ENCODE results near the gene VPS35L. TPM values are rescaled to one million over a fixed set of nuclear protein-coding genes. Genes with fewer than 3 reads are reported as not detected.
"Not testable (repeated sequence)": the region's sequence is repeated elsewhere in the genome, so short reads cannot be mapped to it uniquely, and the experiment has no call there.

VPS35L gene
- polyA plus RNA-seq, 4 donors: 15.1 to 53.4 (median 27.2) TPM

GRCh38 chr16:19657831-19658230 is 102.3 kb downstream of the VPS35L start:
- peaks cover 0 to 19% of the 10 kb centered on the region in 2 donors for H3K9me3 ChIP-seq (ENCODE audit: control insufficient read depth in 2 of 2, insufficient read depth in 1 of 2, low read depth in 1 of 2, low read length in 1 of 2)
- 92 to 96% (median 95%) methylated on average over 4 of the region's 4 CpGs for WGBS, 3 donors
- no peaks in the 10 kb centered on the region for H3K4me1 ChIP-seq (ENCODE audit: control insufficient read depth in 3 of 3, insufficient read depth in 2 of 3, low read depth in 1 of 3, low read length in 2 of 3)
- H3K4me3 ChIP-seq (ENCODE audit: low read depth in 1 of 3, low read length in 3 of 3): no peak overlapping the region
- FAIRE-seq (no peak), DNase-seq (no peak)
- no peaks in the 10 kb centered on the region for H3K27me3 ChIP-seq (ENCODE audit: control insufficient read depth in 3 of 3, insufficient read depth in 3 of 3, low read length in 3 of 3)
- no peak overlapping the region for H3K27ac ChIP-seq (ENCODE audit: low read depth in 1 of 3, low read length in 2 of 3)
- peaks cover 4 to 40% (median 20%) of the 10 kb centered on the region in 3 donors for H3K36me3 ChIP-seq (ENCODE audit: control insufficient read depth in 3 of 3, insufficient read depth in 2 of 3, low read depth in 1 of 3, low read length in 3 of 3)

- H3K9me3 ChIP-seq (ENCODE audit: control insufficient read depth in 2 of 2, insufficient read depth in 1 of 2, low read depth in 1 of 2, low read length in 1 of 2): peaks cover 0 to 19% of the 10 kb centered on the region in 2 donors
- 96 to 100% (median 100%) methylated on average over 1 of the region's 1 CpG for WGBS, 3 donors
- H3K4me1 ChIP-seq (ENCODE audit: control insufficient read depth in 3 of 3, insufficient read depth in 2 of 3, low read depth in 1 of 3, low read length in 2 of 3): no peaks in the 10 kb centered on the region
Observed at GRCh38 chr16:19659554-19659953, 104.1 kb downstream of the VPS35L start.

GRCh38 chr16:19660432-19660831 is 104.9 kb downstream of the VPS35L start:
- Histone ChIP-seq H3K27me3 (ENCODE audit: control insufficient read depth in 3 of 3, insufficient read depth in 3 of 3, low read length in 3 of 3) (no peaks in the 10 kb centered on the region), H3K4me1 (ENCODE audit: control insufficient read depth in 3 of 3, insufficient read depth in 2 of 3, low read depth in 1 of 3, low read length in 2 of 3) (no peaks in the 10 kb centered on the region), H3K4me3 (ENCODE audit: low read depth in 1 of 3, low read length in 3 of 3) (no peak overlapping the region), H3K9me3 (ENCODE audit: control insufficient read depth in 2 of 2, insufficient read depth in 1 of 2, low read depth in 1 of 2, low read length in 1 of 2) (peaks cover 0 to 19% of the 10 kb centered on the region in 2 donors), H3K36me3 (ENCODE audit: control insufficient read depth in 3 of 3, insufficient read depth in 2 of 3, low read depth in 1 of 3, low read length in 3 of 3) (peaks cover 0 to 26% (median 6%) of the 10 kb centered on the region in 3 donors), H3K27ac (ENCODE audit: low read depth in 1 of 3, low read length in 2 of 3) (no peak overlapping the region)
- 87 to 96% (median 93%) methylated on average over 1 of the region's 1 CpG for WGBS, 3 donors
- FAIRE-seq (no peak), DNase-seq (no peak)

More at GRCh38 chr16:19659554-19659953, 104.1 kb downstream of the VPS35L start:
- DNase-seq (no peak), FAIRE-seq (no peak)
- Histone ChIP-seq H3K4me3 (ENCODE audit: low read depth in 1 of 3, low read length in 3 of 3) (no peak overlapping the region), H3K36me3 (ENCODE audit: control insufficient read depth in 3 of 3, insufficient read depth in 2 of 3, low read depth in 1 of 3, low read length in 3 of 3) (peaks cover 2 to 30% (median 12%) of the 10 kb centered on the region in 3 donors), H3K27me3 (ENCODE audit: control insufficient read depth in 3 of 3, insufficient read depth in 3 of 3, low read length in 3 of 3) (no peaks in the 10 kb centered on the region), H3K27ac (ENCODE audit: low read depth in 1 of 3, low read length in 2 of 3) (no peak overlapping the region)

- Histone ChIP-seq H3K27ac (ENCODE audit: low read depth in 1 of 3, low read length in 2 of 3) (no peak overlapping the region), H3K9me3 (ENCODE audit: control insufficient read depth in 2 of 2, insufficient read depth in 1 of 2, low read depth in 1 of 2, low read length in 1 of 2) (peaks cover 0 to 19% of the 10 kb centered on the region in 2 donors), H3K27me3 (ENCODE audit: control insufficient read depth in 3 of 3, insufficient read depth in 3 of 3, low read length in 3 of 3) (no peaks in the 10 kb centered on the region), H3K4me1 (ENCODE audit: control insufficient read depth in 3 of 3, insufficient read depth in 2 of 3, low read depth in 1 of 3, low read length in 2 of 3) (no peaks in the 10 kb centered on the region), H3K4me3 (ENCODE audit: low read depth in 1 of 3, low read length in 3 of 3) (no peak overlapping the region), H3K36me3 (ENCODE audit: control insufficient read depth in 3 of 3, insufficient read depth in 2 of 3, low read depth in 1 of 3, low read length in 3 of 3) (peaks cover 0 to 20% (median 6%) of the 10 kb centered on the region in 3 donors)
- DNase-seq: peak in 1 of 2 donors; percentile 8
- no peak for FAIRE-seq
- 76 to 84% (median 83%) methylated on average over 7 of the region's 7 CpGs for WGBS, 3 donors
Observed at GRCh38 chr16:19662351-19662750, 106.8 kb downstream of the VPS35L start.

- Histone ChIP-seq H3K4me3 (ENCODE audit: low read depth in 1 of 3, low read length in 3 of 3) (no peak overlapping the region), H3K27me3 (ENCODE audit: control insufficient read depth in 3 of 3, insufficient read depth in 3 of 3, low read length in 3 of 3) (no peaks in the 10 kb centered on the region), H3K9me3 (ENCODE audit: control insufficient read depth in 2 of 2, insufficient read depth in 1 of 2, low read depth in 1 of 2, low read length in 1 of 2) (peaks cover 0 to 19% of the 10 kb centered on the region in 2 donors), H3K36me3 (ENCODE audit: control insufficient read depth in 3 of 3, insufficient read depth in 2 of 3, low read depth in 1 of 3, low read length in 3 of 3) (peaks cover 0 to 15% (median 6%) of the 10 kb centered on the region in 3 donors), H3K4me1 (ENCODE audit: control insufficient read depth in 3 of 3, insufficient read depth in 2 of 3, low read depth in 1 of 3, low read length in 2 of 3) (no peaks in the 10 kb centered on the region), H3K27ac (ENCODE audit: low read depth in 1 of 3, low read length in 2 of 3) (no peak overlapping the region)
- DNase-seq: no peak
- 95 to 99% (median 98%) methylated on average over 6 of the region's 6 CpGs for WGBS, 3 donors
- FAIRE-seq: no peak
Observed at GRCh38 chr16:19664166-19664565, 108.7 kb downstream of the VPS35L start.

GRCh38 chr16:19665313-19665712 is 109.8 kb downstream of the VPS35L start:
- H3K36me3 ChIP-seq (ENCODE audit: control insufficient read depth in 3 of 3, insufficient read depth in 2 of 3, low read depth in 1 of 3, low read length in 3 of 3): peaks cover 0 to 20% (median 6%) of the 10 kb centered on the region in 3 donors
- WGBS, 3 donors: 98 to 99% (median 98%) methylated on average over 3 of the region's 3 CpGs
- peaks cover 0 to 16% of the 10 kb centered on the region in 2 donors for H3K9me3 ChIP-seq (ENCODE audit: control insufficient read depth in 2 of 2, insufficient read depth in 1 of 2, low read depth in 1 of 2, low read length in 1 of 2)
- not testable (repeated sequence) for H3K27me3 ChIP-seq (ENCODE audit: control insufficient read depth in 3 of 3, insufficient read depth in 3 of 3, low read length in 3 of 3); H3K27ac ChIP-seq (ENCODE audit: low read depth in 1 of 3, low read length in 2 of 3); H3K4me1 ChIP-seq (ENCODE audit: control insufficient read depth in 3 of 3, insufficient read depth in 2 of 3, low read depth in 1 of 3, low read length in 2 of 3); FAIRE-seq; DNase-seq; H3K4me3 ChIP-seq (ENCODE audit: low read depth in 1 of 3, low read length in 3 of 3)

- DNase-seq (no peak), FAIRE-seq (no peak)
- Histone ChIP-seq H3K27me3 (ENCODE audit: control insufficient read depth in 3 of 3, insufficient read depth in 3 of 3, low read length in 3 of 3) (no peaks in the 10 kb centered on the region), H3K36me3 (ENCODE audit: control insufficient read depth in 3 of 3, insufficient read depth in 2 of 3, low read depth in 1 of 3, low read length in 3 of 3) (peaks cover 2 to 20% (median 6%) of the 10 kb centered on the region in 3 donors), H3K4me1 (ENCODE audit: control insufficient read depth in 3 of 3, insufficient read depth in 2 of 3, low read depth in 1 of 3, low read length in 2 of 3) (no peaks in the 10 kb centered on the region), H3K9me3 (ENCODE audit: control insufficient read depth in 2 of 2, insufficient read depth in 1 of 2, low read depth in 1 of 2, low read length in 1 of 2) (peaks cover 0 to 13% of the 10 kb centered on the region in 2 donors), H3K4me3 (ENCODE audit: low read depth in 1 of 3, low read length in 3 of 3) (no peak overlapping the region), H3K27ac (ENCODE audit: low read depth in 1 of 3, low read length in 2 of 3) (no peak overlapping the region)
- 57 to 65% (median 61%) methylated on average over 3 of the region's 3 CpGs for WGBS, 3 donors
Observed at GRCh38 chr16:19666477-19666876, 111.0 kb downstream of the VPS35L start.

- Histone ChIP-seq H3K4me1 (ENCODE audit: control insufficient read depth in 3 of 3, insufficient read depth in 2 of 3, low read depth in 1 of 3, low read length in 2 of 3) (no peaks in the 10 kb centered on the region), H3K36me3 (ENCODE audit: control insufficient read depth in 3 of 3, insufficient read depth in 2 of 3, low read depth in 1 of 3, low read length in 3 of 3) (peaks cover 2 to 41% (median 4%) of the 10 kb centered on the region in 3 donors), H3K4me3 (ENCODE audit: low read depth in 1 of 3, low read length in 3 of 3) (no peak overlapping the region), H3K27me3 (ENCODE audit: control insufficient read depth in 3 of 3, insufficient read depth in 3 of 3, low read length in 3 of 3) (no peaks in the 10 kb centered on the region), H3K9me3 (ENCODE audit: control insufficient read depth in 2 of 2, insufficient read depth in 1 of 2, low read depth in 1 of 2, low read length in 1 of 2) (no peaks in the 10 kb centered on the region), H3K27ac (ENCODE audit: low read depth in 1 of 3, low read length in 2 of 3) (no peak overlapping the region)
- WGBS, 3 donors: 97% methylated on average over 4 of the region's 4 CpGs
- FAIRE-seq: no peak
- no peak for DNase-seq
Observed at GRCh38 chr16:19672378-19672777, 116.9 kb downstream of the VPS35L start.

- 93 to 100% (median 96%) methylated on average over 5 of the region's 5 CpGs for WGBS, 3 donors
- DNase-seq (no peak), FAIRE-seq (no peak)
- Histone ChIP-seq H3K27me3 (ENCODE audit: control insufficient read depth in 3 of 3, insufficient read depth in 3 of 3, low read length in 3 of 3) (no peaks in the 10 kb centered on the region), H3K4me1 (ENCODE audit: control insufficient read depth in 3 of 3, insufficient read depth in 2 of 3, low read depth in 1 of 3, low read length in 2 of 3) (no peaks in the 10 kb centered on the region), H3K36me3 (ENCODE audit: control insufficient read depth in 3 of 3, insufficient read depth in 2 of 3, low read depth in 1 of 3, low read length in 3 of 3) (peaks cover 2 to 47% (median 4%) of the 10 kb centered on the region in 3 donors), H3K27ac (ENCODE audit: low read depth in 1 of 3, low read length in 2 of 3) (no peak overlapping the region), H3K9me3 (ENCODE audit: control insufficient read depth in 2 of 2, insufficient read depth in 1 of 2, low read depth in 1 of 2, low read length in 1 of 2) (no peaks in the 10 kb centered on the region), H3K4me3 (ENCODE audit: low read depth in 1 of 3, low read length in 3 of 3) (no peak overlapping the region)
Observed at GRCh38 chr16:19674485-19674884, 119.0 kb downstream of the VPS35L start.
